Measurements from ENCODE around the gene JAKMIP2.
"Not testable (repeated sequence)": the region's sequence is repeated elsewhere in the genome, so short reads cannot be mapped to it uniquely, and the experiment has no call there.

The JAKMIP2 gene

GRCh38 chr5:147617191-147617606, 165.3 kb downstream of the JAKMIP2 start:
- H3K36me3 ChIP-seq (ENCODE audit: insufficient read depth, low read length) = no peaks in the 10 kb centered on the region

DNA sequence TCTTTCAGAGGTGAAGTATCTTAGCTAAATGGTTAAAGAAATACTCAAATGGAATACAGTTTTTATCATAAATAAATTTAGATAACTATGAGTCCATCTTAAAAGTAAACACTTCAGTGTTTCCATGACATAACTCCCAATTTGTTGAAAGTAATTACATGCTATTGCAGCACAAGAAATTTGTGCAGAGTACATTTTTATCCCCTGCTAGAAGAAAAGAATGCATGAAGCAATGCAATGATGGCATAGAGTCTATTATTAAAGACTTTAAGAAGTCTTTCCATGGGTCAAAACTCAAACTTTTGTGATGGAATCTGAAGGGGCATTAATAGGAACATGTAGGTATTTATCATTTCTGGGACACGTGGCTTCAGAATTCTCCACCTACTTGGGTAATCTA, 166.1 kb downstream of the JAKMIP2 start:
- peaks cover 14% of the 10 kb centered on the region for H3K4me1 ChIP-seq (ENCODE audit: control insufficient read depth, insufficient read depth, low read length)
- no peak overlapping the region for H3K9ac ChIP-seq (ENCODE audit: low read depth, low read length)
- no peaks in the 10 kb centered on the region for H3K36me3 ChIP-seq (ENCODE audit: insufficient read depth, low read length)
- no peaks in the 10 kb centered on the region for H3K27me3 ChIP-seq (ENCODE audit: control insufficient read depth, insufficient read depth, low read length)
- H3K4me3 ChIP-seq (ENCODE audit: low read length) = no peak overlapping the region
- no peak overlapping the region for H3K4me2 ChIP-seq (ENCODE audit: low read length)
- H3K9me3 ChIP-seq (replicated peaks; ENCODE audit: low read length) = no peaks in the 10 kb centered on the region

More at GRCh38 chr5:147617191-147617606, 165.3 kb downstream of the JAKMIP2 start:
- H3K4me2 ChIP-seq (ENCODE audit: low read length) = no peak overlapping the region
- no peak overlapping the region for H3K4me3 ChIP-seq (ENCODE audit: low read length)
- no peaks in the 10 kb centered on the region for H3K27me3 ChIP-seq (ENCODE audit: control insufficient read depth, insufficient read depth, low read length)
- no peak overlapping the region for H3K9ac ChIP-seq (ENCODE audit: low read depth, low read length)
- no peaks in the 10 kb centered on the region for H3K9me3 ChIP-seq (replicated peaks; ENCODE audit: low read length)
- H3K4me1 ChIP-seq (ENCODE audit: control insufficient read depth, insufficient read depth, low read length) = peaks cover 14% of the 10 kb centered on the region

DNA sequence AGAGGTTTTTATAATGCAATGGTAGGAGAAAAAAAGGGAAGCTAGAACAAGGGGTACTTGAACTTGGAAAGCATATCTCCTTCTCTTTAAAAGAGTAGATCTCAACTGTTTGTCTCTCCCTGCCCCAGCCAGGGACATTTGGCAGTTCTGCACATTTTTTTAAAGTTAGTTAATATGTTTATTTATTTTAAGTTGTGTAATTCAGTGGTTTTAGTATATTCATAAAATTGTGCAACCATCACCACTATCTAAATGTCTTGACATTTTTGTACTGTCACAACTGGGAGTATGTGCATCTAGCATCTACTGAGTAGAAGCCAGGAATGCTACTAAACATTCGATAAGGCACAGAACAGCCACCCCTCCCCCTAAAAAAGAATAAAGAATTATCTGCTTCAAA, 169.2 kb downstream of the JAKMIP2 start:
- H3K9ac ChIP-seq (ENCODE audit: low read depth, low read length) = no peak overlapping the region
- H3K9me3 ChIP-seq (replicated peaks; ENCODE audit: low read length) = no peaks in the 10 kb centered on the region
- no peak overlapping the region for H3K4me3 ChIP-seq (ENCODE audit: low read length)
- H3K4me2 ChIP-seq (ENCODE audit: low read length) = no peak overlapping the region
- H3K4me1 ChIP-seq (ENCODE audit: control insufficient read depth, insufficient read depth, low read length) = peaks cover 14% of the 10 kb centered on the region
- H3K27me3 ChIP-seq (ENCODE audit: control insufficient read depth, insufficient read depth, low read length) = no peaks in the 10 kb centered on the region
- no peaks in the 10 kb centered on the region for H3K36me3 ChIP-seq (ENCODE audit: insufficient read depth, low read length)

GRCh38 chr5:147611483-147611882, 171.0 kb downstream of the JAKMIP2 start:
- Histone ChIP-seq H3K4me2 (ENCODE audit: low read length) (no peak overlapping the region), H3K36me3 (ENCODE audit: insufficient read depth, low read length) (no peaks in the 10 kb centered on the region), H3K27me3 (ENCODE audit: control insufficient read depth, insufficient read depth, low read length) (no peaks in the 10 kb centered on the region), H3K9me3 (replicated peaks; ENCODE audit: low read length) (no peaks in the 10 kb centered on the region), H3K9ac (ENCODE audit: low read depth, low read length) (no peak overlapping the region), H3K4me3 (ENCODE audit: low read length) (no peak overlapping the region), H3K4me1 (ENCODE audit: control insufficient read depth, insufficient read depth, low read length) (peaks cover 14% of the 10 kb centered on the region)

DNA sequence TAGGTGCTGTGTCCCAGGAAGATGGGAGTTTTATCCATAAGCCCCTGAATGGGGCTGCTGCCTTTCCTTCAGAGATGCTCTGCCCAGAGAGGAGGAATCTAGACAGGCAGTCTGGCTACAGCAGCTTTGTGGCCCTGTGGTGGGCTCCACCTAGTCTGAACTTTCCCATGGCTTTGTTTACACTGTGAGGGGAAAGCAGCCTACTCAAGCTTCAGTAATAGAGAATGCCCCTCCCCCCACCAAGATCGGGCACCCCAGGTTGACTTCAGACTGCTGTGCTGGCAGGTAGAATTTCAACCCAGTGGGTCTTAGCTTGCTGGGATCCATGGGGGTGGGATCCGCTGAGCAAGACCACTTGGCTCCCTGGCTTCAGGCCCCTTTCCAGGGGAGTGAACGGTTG, 171.7 kb downstream of the JAKMIP2 start:
- Histone ChIP-seq H3K4me3 (ENCODE audit: low read length) (no peak overlapping the region), H3K9me3 (replicated peaks; ENCODE audit: low read length) (no peaks in the 10 kb centered on the region), H3K9ac (ENCODE audit: low read depth, low read length) (no peak overlapping the region), H3K4me2 (ENCODE audit: low read length) (no peak overlapping the region), H3K27me3 (ENCODE audit: control insufficient read depth, insufficient read depth, low read length) (no peaks in the 10 kb centered on the region), H3K36me3 (ENCODE audit: insufficient read depth, low read length) (no peaks in the 10 kb centered on the region), H3K4me1 (ENCODE audit: control insufficient read depth, insufficient read depth, low read length) (peaks cover 14% of the 10 kb centered on the region)

DNA sequence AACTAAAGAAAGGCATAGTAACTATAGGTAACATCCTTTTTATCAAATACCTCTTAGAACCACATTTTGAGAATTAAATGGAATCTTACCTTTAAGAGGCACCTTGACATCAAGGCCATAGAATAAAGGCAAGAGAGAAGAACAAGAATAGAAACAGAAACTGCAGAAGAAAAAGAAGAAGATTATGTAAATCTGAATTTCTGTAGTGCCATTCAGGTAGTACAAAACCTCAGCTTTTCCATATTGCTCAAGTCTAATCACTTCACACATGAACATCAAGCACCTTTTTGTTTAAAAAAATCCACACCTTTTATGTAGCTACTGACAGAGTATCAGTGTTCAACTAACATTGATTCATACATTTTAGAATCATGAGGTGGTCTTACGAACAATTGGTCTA, 180.9 kb downstream of the JAKMIP2 start:
- no peaks in the 10 kb centered on the region for H3K36me3 ChIP-seq (ENCODE audit: insufficient read depth, low read length)
- no peak overlapping the region for H3K9ac ChIP-seq (ENCODE audit: low read depth, low read length)
- H3K4me3 ChIP-seq (ENCODE audit: low read length) = no peak overlapping the region
- H3K4me1 ChIP-seq (ENCODE audit: control insufficient read depth, insufficient read depth, low read length) = no peaks in the 10 kb centered on the region
- no peak overlapping the region for H3K4me2 ChIP-seq (ENCODE audit: low read length)
- no peaks in the 10 kb centered on the region for H3K9me3 ChIP-seq (replicated peaks; ENCODE audit: low read length)
- H3K27me3 ChIP-seq (ENCODE audit: control insufficient read depth, insufficient read depth, low read length) = no peaks in the 10 kb centered on the region

DNA sequence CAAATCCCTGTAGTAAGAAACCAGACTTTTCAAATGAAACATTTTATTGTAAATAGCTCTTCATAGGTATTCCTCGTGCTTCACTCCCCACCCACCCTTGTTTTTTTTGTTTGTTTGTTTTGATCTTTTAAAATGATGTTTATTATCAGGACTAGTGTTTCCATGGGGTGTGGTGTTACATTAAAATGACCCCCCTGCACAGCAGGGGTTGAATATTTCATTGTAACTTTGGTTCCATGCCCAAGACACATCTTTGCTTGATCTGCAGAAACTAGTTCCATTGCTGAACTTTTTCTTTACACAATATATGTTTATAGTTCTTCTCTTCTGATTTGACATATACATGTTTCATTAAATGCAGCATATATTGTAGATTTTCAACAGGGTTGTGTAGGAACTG, 191.4 kb downstream of the JAKMIP2 start:
- Histone ChIP-seq H3K36me3 (ENCODE audit: insufficient read depth, low read length) (no peaks in the 10 kb centered on the region), H3K9me3 (replicated peaks; ENCODE audit: low read length) (no peaks in the 10 kb centered on the region), H3K9ac (ENCODE audit: low read depth, low read length) (no peak overlapping the region), H3K4me3 (ENCODE audit: low read length) (no peak overlapping the region), H3K4me1 (ENCODE audit: control insufficient read depth, insufficient read depth, low read length) (no peaks in the 10 kb centered on the region), H3K27me3 (ENCODE audit: control insufficient read depth, insufficient read depth, low read length) (no peaks in the 10 kb centered on the region), H3K4me2 (ENCODE audit: low read length) (no peak overlapping the region)

GRCh38 chr5:147590096-147590495, 192.4 kb downstream of the JAKMIP2 start:
- Histone ChIP-seq H3K9me3 (replicated peaks; ENCODE audit: low read length) (no peaks in the 10 kb centered on the region), H3K36me3 (ENCODE audit: insufficient read depth, low read length) (no peaks in the 10 kb centered on the region), H3K9ac (ENCODE audit: low read depth, low read length) (no peak overlapping the region), H3K4me1 (ENCODE audit: control insufficient read depth, insufficient read depth, low read length) (no peaks in the 10 kb centered on the region), H3K4me2 (ENCODE audit: low read length) (no peak overlapping the region), H3K4me3 (ENCODE audit: low read length) (no peak overlapping the region), H3K27me3 (ENCODE audit: control insufficient read depth, insufficient read depth, low read length) (no peaks in the 10 kb centered on the region)

DNA sequence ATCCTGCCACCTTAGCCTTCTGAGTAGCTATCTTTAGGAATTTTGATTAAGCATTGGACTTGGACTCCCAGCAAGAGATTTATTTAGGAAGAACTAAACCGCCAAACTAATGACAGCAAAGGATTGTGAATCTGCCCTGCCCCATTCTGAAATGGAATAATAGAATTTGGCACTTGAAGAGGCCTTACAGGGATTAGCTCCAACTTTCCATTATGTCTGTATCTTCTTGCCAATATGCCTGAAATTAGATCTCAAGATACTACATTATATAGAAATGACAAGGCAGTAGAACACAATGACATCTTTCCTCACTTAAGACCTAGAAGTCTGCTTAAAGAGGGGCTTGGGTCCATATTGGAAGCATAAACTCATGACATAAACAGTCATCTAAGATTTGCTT, 195.7 kb downstream of the JAKMIP2 start:
- Histone ChIP-seq H3K4me1 (ENCODE audit: control insufficient read depth, insufficient read depth, low read length) (no peaks in the 10 kb centered on the region), H3K4me3 (ENCODE audit: low read length) (no peak overlapping the region), H3K9me3 (replicated peaks; ENCODE audit: low read length) (no peaks in the 10 kb centered on the region), H3K9ac (ENCODE audit: low read depth, low read length) (no peak overlapping the region), H3K4me2 (ENCODE audit: low read length) (no peak overlapping the region), H3K36me3 (ENCODE audit: insufficient read depth, low read length) (no peaks in the 10 kb centered on the region), H3K27me3 (ENCODE audit: control insufficient read depth, insufficient read depth, low read length) (no peaks in the 10 kb centered on the region)

DNA sequence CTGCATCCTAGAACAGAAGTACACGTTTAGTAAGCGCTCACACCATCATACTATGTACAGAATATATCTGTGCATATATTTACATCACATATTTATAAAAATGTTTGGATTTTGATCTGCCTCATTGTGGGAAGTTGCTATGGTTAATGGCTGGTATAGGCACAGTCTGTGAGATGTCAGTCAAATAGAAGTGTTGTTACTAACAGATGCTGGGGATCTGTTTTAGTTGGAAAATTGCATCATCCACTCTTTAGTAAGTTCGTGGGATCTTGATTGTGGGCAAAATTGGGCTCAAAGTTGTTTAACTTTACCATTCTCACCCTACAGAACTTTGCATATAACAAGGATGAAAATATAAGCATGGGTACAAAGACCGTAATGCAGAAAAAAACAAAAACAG, 196.3 kb downstream of the JAKMIP2 start:
- Histone ChIP-seq H3K36me3 (ENCODE audit: insufficient read depth, low read length) (no peaks in the 10 kb centered on the region), H3K9ac (ENCODE audit: low read depth, low read length) (no peak overlapping the region), H3K4me1 (ENCODE audit: control insufficient read depth, insufficient read depth, low read length) (no peaks in the 10 kb centered on the region), H3K4me3 (ENCODE audit: low read length) (no peak overlapping the region), H3K27me3 (ENCODE audit: control insufficient read depth, insufficient read depth, low read length) (no peaks in the 10 kb centered on the region), H3K4me2 (ENCODE audit: low read length) (no peak overlapping the region), H3K9me3 (replicated peaks; ENCODE audit: low read length) (no peaks in the 10 kb centered on the region)

GRCh38 chr5:147582272-147582671, 200.3 kb downstream of the JAKMIP2 start:
- not testable (repeated sequence) for H3K36me3 ChIP-seq (ENCODE audit: insufficient read depth, low read length); H3K9ac ChIP-seq (ENCODE audit: low read depth, low read length); H3K27me3 ChIP-seq (ENCODE audit: control insufficient read depth, insufficient read depth, low read length); H3K9me3 ChIP-seq (replicated peaks; ENCODE audit: low read length); H3K4me2 ChIP-seq (ENCODE audit: low read length); H3K4me1 ChIP-seq (ENCODE audit: control insufficient read depth, insufficient read depth, low read length); H3K4me3 ChIP-seq (ENCODE audit: low read length)

GRCh38 chr5:147580418-147580817, 202.1 kb downstream of the JAKMIP2 start:
- H3K4me1 ChIP-seq (ENCODE audit: control insufficient read depth, insufficient read depth, low read length); H3K36me3 ChIP-seq (ENCODE audit: insufficient read depth, low read length); H3K9ac ChIP-seq (ENCODE audit: low read depth, low read length); H3K9me3 ChIP-seq (replicated peaks; ENCODE audit: low read length); H3K4me2 ChIP-seq (ENCODE audit: low read length); H3K27me3 ChIP-seq (ENCODE audit: control insufficient read depth, insufficient read depth, low read length); H3K4me3 ChIP-seq (ENCODE audit: low read length): not testable (repeated sequence)

Measured in skeletal muscle satellite cell (primary cell).